DMS153 treated with DMSO at 0.1 percent for 48 hours (cell line): Measurements from ENCODE around the gene RIPPLY2.
"Not testable (repeated sequence)": the region's sequence is repeated elsewhere in the genome, so short reads cannot be mapped to it uniquely, and the experiment has no call there.

Experiments used
- DNase-seq: peaks from one replicate; lab custom pipeline; 2025; ENCODE audit not compliant: unreplicated experiment; lab: John Stamatoyannopoulos, UW

RIPPLY2 gene

GRCh38 chr6:83897094-83897493 lies 43.9 kb downstream of the RIPPLY2 start:
- DNase-seq, result not testable (repeated sequence)

- no peak for DNase-seq
These were observed 48.5 kb downstream of the RIPPLY2 start for GRCh38 chr6:83901624-83902023.

- DNase-seq, result no peak
These were observed 51.2 kb downstream of the RIPPLY2 start for GRCh38 chr6:83904395-83904794.

GRCh38 chr6:83905648-83906047 lies 52.5 kb downstream of the RIPPLY2 start:
- DNase-seq, result no peak
